Esophagus squamous epithelium (tissue), 4 donors: ENCODE data around the gene COL23A1.

Experiments
- CTCF ChIP-seq, 6 experiments: fragments of 450-650 bp in 4 of 6; fragments of 200-600 bp in 2 of 6; sonication (generic) in 2 of 6; IDR thresholded peaks; one replicate each; pipeline ENCODE4 v1.5.1; 2016 to 2019; ENCODE audit warnings: antibody characterized with exemption in 6 of 6, mild to moderate bottlenecking in 4 of 6, moderate library complexity in 4 of 6
- POLR2A ChIP-seq, 4 donors: fragments of 450-650 bp; IDR thresholded peaks; one replicate each; pipeline ENCODE4 v1.6.1; 2017; ENCODE audit warnings: antibody characterized with exemption in 4 of 4, mild to moderate bottlenecking in 4 of 4, moderate library complexity in 3 of 4

- TF ChIP-seq CTCF (IDR thresholded peaks at IDR 0.05) (no peak), POLR2A (IDR thresholded peaks at IDR 0.05) (no peak)
These were observed 201.7 kb downstream of the COL23A1 start for GRCh38 chr5:178388386-178389025.
